HEK293 (cell line): ENCODE results near the gene ZNF488.

Source experiments
- HOXA7 ChIP-seq: sonication (generic); formaldehyde crosslinking; IDR thresholded peaks from 2 replicates; pipeline ENCODE4 v1.8.1; 2022; ENCODE audit warnings: missing genetic modification reagents, borderline replicate concordance
- KLF16 ChIP-seq: fragments of 450-650 bp; formaldehyde crosslinking; IDR thresholded peaks from 2 replicates; pipeline ENCODE4 v1.5.1; 2017; ENCODE audit warnings: missing biosample characterization, missing genetic modification characterization
- TCF7L2 ChIP-seq: IDR thresholded peaks from 2 replicates; pipeline ENCODE4 v1.6.1; 2011; ENCODE audit warnings: low read depth, mild to moderate bottlenecking, inconsistent platforms, low read length, moderate library complexity, borderline replicate concordance
- YY1 ChIP-seq: fragments of 450-650 bp; formaldehyde crosslinking; IDR thresholded peaks from 2 replicates; pipeline ENCODE4 v1.5.1; 2018; ENCODE audit warnings: missing biosample characterization, missing genetic modification characterization
- ZNF266 ChIP-seq: fragments of 450-650 bp; formaldehyde crosslinking; IDR thresholded peaks from 2 replicates; pipeline ENCODE4 v1.5.1; 2016; ENCODE audit warnings: missing biosample characterization, missing genetic modification characterization, low read depth
- ZNF350 ChIP-seq: fragments of 450-650 bp; formaldehyde crosslinking; IDR thresholded peaks from 2 replicates; pipeline ENCODE4 v1.5.0; 2017; ENCODE audit warnings: missing biosample characterization, mild to moderate bottlenecking, missing genetic modification characterization
- ZNF473 ChIP-seq: fragments of 450-650 bp; formaldehyde crosslinking; IDR thresholded peaks from 2 replicates; pipeline ENCODE4 v1.5.1; 2017; ENCODE audit warnings: missing biosample characterization, missing genetic modification characterization
- ZNF501 ChIP-seq: fragments of 450-650 bp; formaldehyde crosslinking; IDR thresholded peaks from 2 replicates; pipeline ENCODE4 v1.5.1; 2016; ENCODE audit warnings: missing biosample characterization, missing genetic modification characterization
- ZNF768 ChIP-seq: fragments of 450-650 bp; formaldehyde crosslinking; IDR thresholded peaks from 2 replicates; pipeline ENCODE4 v1.5.1; 2018; ENCODE audit warnings: missing biosample characterization, mild to moderate bottlenecking, missing genetic modification characterization
- ZNF830 ChIP-seq: fragments of 450-650 bp; IDR thresholded peaks from 2 replicates; pipeline ENCODE4 v1.5.0; 2018; ENCODE audit warnings: missing biosample characterization, missing genetic modification characterization, low read depth, mild to moderate bottlenecking, moderate library complexity
- TF ChIP-seq, protein P1 (sequence below): fragments of 450-650 bp; formaldehyde crosslinking; IDR thresholded peaks from 2 replicates; pipeline ENCODE4 v1.5.1; 2017; ENCODE audit warnings: missing biosample characterization, mild to moderate bottlenecking, missing genetic modification characterization, moderate library complexity
- TF ChIP-seq, protein P2 (sequence below): fragments of 450-650 bp; formaldehyde crosslinking; IDR thresholded peaks from 2 replicates; pipeline ENCODE4 v1.5.1; 2016; ENCODE audit warnings: missing biosample characterization, missing genetic modification characterization
- TF ChIP-seq, protein P3 (sequence below): fragments of 450-650 bp; formaldehyde crosslinking; IDR thresholded peaks from 2 replicates; pipeline ENCODE4 v1.5.1; 2016; ENCODE audit warnings: missing biosample characterization, missing genetic modification characterization
- TF ChIP-seq, protein P4 (sequence below): fragments of 450-650 bp; formaldehyde crosslinking; IDR thresholded peaks from 2 replicates; pipeline ENCODE4 v1.5.1; 2016; ENCODE audit warnings: missing biosample characterization, missing genetic modification characterization

DNA sequence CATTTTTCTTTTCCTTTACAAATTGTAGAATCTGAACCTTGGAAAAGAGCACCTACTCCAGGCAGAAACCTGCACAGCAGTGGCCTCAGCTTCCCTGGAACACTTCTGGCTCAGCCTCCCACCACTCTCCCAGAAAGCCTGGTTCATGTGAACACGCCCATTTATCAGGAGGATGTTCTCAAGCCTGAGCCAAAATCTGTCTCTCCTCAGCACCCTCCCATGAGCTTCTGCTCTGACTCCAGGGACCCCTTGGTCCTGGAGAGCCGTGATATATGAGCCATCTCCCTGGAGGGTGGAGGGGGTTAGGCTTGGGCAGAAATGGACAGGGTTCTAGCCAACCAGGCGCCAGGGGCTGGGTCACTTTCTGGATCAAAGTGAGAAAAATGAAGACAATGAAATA lies 51.7 kb downstream of the ZNF488 start:
- no peak for TF ChIP-seq YY1 (tag by site-specific recombination)
- TF ChIP-seq ZNF473 (tag by site-specific recombination): no peak
- TF ChIP-seq, protein P1, sequence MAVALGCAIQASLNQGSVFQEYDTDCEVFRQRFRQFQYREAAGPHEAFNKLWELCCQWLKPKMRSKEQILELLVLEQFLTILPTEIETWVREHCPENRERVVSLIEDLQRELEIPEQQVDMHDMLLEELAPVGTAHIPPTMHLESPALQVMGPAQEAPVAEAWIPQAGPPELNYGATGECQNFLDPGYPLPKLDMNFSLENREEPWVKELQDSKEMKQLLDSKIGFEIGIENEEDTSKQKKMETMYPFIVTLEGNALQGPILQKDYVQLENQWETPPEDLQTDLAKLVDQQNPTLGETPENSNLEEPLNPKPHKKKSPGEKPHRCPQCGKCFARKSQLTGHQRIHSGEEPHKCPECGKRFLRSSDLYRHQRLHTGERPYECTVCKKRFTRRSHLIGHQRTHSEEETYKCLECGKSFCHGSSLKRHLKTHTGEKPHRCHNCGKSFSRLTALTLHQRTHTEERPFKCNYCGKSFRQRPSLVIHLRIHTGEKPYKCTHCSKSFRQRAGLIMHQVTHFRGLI (tag by site-specific recombination): no peak
- TF ChIP-seq TCF7L2: no peak
- TF ChIP-seq, protein P2, sequence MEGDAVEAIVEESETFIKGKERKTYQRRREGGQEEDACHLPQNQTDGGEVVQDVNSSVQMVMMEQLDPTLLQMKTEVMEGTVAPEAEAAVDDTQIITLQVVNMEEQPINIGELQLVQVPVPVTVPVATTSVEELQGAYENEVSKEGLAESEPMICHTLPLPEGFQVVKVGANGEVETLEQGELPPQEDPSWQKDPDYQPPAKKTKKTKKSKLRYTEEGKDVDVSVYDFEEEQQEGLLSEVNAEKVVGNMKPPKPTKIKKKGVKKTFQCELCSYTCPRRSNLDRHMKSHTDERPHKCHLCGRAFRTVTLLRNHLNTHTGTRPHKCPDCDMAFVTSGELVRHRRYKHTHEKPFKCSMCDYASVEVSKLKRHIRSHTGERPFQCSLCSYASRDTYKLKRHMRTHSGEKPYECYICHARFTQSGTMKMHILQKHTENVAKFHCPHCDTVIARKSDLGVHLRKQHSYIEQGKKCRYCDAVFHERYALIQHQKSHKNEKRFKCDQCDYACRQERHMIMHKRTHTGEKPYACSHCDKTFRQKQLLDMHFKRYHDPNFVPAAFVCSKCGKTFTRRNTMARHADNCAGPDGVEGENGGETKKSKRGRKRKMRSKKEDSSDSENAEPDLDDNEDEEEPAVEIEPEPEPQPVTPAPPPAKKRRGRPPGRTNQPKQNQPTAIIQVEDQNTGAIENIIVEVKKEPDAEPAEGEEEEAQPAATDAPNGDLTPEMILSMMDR (tag by site-specific recombination): no peak
- no peak for TF ChIP-seq ZNF266 (tag by site-specific recombination)
- TF ChIP-seq ZNF830 (tag by site-specific recombination): no peak
- TF ChIP-seq, protein P3, sequence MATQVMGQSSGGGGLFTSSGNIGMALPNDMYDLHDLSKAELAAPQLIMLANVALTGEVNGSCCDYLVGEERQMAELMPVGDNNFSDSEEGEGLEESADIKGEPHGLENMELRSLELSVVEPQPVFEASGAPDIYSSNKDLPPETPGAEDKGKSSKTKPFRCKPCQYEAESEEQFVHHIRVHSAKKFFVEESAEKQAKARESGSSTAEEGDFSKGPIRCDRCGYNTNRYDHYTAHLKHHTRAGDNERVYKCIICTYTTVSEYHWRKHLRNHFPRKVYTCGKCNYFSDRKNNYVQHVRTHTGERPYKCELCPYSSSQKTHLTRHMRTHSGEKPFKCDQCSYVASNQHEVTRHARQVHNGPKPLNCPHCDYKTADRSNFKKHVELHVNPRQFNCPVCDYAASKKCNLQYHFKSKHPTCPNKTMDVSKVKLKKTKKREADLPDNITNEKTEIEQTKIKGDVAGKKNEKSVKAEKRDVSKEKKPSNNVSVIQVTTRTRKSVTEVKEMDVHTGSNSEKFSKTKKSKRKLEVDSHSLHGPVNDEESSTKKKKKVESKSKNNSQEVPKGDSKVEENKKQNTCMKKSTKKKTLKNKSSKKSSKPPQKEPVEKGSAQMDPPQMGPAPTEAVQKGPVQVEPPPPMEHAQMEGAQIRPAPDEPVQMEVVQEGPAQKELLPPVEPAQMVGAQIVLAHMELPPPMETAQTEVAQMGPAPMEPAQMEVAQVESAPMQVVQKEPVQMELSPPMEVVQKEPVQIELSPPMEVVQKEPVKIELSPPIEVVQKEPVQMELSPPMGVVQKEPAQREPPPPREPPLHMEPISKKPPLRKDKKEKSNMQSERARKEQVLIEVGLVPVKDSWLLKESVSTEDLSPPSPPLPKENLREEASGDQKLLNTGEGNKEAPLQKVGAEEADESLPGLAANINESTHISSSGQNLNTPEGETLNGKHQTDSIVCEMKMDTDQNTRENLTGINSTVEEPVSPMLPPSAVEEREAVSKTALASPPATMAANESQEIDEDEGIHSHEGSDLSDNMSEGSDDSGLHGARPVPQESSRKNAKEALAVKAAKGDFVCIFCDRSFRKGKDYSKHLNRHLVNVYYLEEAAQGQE (tag by site-specific recombination): no peak
- TF ChIP-seq KLF16 (tag by site-specific recombination): no peak
- no peak for TF ChIP-seq ZNF501 (tag by site-specific recombination)
- TF ChIP-seq ZNF768 (tag by site-specific recombination): no peak
- TF ChIP-seq HOXA7 (CRISPR knock-in tag): no peak
- no peak for TF ChIP-seq ZNF350 (tag by site-specific recombination)
- TF ChIP-seq, protein P4, sequence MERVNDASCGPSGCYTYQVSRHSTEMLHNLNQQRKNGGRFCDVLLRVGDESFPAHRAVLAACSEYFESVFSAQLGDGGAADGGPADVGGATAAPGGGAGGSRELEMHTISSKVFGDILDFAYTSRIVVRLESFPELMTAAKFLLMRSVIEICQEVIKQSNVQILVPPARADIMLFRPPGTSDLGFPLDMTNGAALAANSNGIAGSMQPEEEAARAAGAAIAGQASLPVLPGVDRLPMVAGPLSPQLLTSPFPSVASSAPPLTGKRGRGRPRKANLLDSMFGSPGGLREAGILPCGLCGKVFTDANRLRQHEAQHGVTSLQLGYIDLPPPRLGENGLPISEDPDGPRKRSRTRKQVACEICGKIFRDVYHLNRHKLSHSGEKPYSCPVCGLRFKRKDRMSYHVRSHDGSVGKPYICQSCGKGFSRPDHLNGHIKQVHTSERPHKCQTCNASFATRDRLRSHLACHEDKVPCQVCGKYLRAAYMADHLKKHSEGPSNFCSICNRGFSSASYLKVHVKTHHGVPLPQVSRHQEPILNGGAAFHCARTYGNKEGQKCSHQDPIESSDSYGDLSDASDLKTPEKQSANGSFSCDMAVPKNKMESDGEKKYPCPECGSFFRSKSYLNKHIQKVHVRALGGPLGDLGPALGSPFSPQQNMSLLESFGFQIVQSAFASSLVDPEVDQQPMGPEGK (tag by site-specific recombination): no peak
